Liver (tissue), 3 donors: Measurements from ENCODE around the gene RAB31.
"Not testable (repeated sequence)": the region's sequence is repeated elsewhere in the genome, so short reads cannot be mapped to it uniquely, and the experiment has no call there.

ENCODE experiments used
- JUND ChIP-seq, 2 donors: IDR thresholded peaks; 2 replicates each; pipeline ENCODE4 v1.6.1; 2016; ENCODE audit warnings: antibody characterized with exemption in 2 of 2
- NR2F2 ChIP-seq: IDR thresholded peaks from 2 replicates; pipeline ENCODE4 v1.6.1; 2016; ENCODE audit warnings: antibody characterized with exemption
- RAD21 ChIP-seq, 2 donors: IDR thresholded peaks; 2 replicates each; pipeline ENCODE4 v1.6.1; 2016; ENCODE audit warnings: antibody characterized with exemption in 2 of 2, mild to moderate bottlenecking in 2 of 2
- YY1 ChIP-seq: IDR thresholded peaks from 2 replicates; pipeline ENCODE4 v1.6.1; 2016; ENCODE audit warnings: antibody characterized with exemption, mild to moderate bottlenecking
- TF ChIP-seq, protein P1 (sequence below): fragments of 150-350 bp; IDR thresholded peaks from 2 replicates; pipeline ENCODE4 v1.5.1; 2017; ENCODE audit warnings: improper control_type of control experiment, low read depth, low read length; ENCODE audit not compliant: missing input control
- TF ChIP-seq, protein P2 (sequence below): IDR thresholded peaks from 2 replicates; pipeline ENCODE4 v1.6.1; 2016; ENCODE audit warnings: antibody characterized with exemption
- TF ChIP-seq, protein P3 (sequence below): IDR thresholded peaks from 2 replicates; pipeline ENCODE4 v1.6.1; 2016; ENCODE audit warnings: antibody characterized with exemption
- donor health status: healthy.
- donor health status: healthy.

DNA sequence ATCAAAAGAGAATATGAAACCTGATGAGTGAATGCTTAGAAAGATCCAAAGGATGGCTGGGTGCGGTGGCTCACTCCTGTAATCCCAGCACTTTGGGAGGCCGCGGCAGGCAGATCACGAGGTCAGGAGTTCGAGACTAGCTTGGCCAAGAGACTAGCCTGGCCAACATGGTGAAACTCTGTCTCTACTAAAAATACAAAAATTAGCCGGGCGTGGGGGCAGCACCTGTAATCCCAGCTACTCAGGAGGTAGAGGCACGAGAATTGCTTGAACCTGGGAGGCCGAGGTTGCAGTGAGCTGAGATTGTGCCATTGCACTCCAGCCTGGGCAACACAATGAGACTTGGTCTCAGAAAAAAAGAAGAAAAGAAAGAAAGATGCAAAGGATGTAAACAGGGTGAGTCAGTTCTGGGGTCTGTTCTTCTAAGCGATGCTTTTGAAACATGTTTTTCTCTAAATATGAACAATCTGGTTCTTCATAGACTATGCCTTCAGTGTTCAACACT is 189.7 kb downstream of the RAB31 start:
- TF ChIP-seq, protein P1, sequence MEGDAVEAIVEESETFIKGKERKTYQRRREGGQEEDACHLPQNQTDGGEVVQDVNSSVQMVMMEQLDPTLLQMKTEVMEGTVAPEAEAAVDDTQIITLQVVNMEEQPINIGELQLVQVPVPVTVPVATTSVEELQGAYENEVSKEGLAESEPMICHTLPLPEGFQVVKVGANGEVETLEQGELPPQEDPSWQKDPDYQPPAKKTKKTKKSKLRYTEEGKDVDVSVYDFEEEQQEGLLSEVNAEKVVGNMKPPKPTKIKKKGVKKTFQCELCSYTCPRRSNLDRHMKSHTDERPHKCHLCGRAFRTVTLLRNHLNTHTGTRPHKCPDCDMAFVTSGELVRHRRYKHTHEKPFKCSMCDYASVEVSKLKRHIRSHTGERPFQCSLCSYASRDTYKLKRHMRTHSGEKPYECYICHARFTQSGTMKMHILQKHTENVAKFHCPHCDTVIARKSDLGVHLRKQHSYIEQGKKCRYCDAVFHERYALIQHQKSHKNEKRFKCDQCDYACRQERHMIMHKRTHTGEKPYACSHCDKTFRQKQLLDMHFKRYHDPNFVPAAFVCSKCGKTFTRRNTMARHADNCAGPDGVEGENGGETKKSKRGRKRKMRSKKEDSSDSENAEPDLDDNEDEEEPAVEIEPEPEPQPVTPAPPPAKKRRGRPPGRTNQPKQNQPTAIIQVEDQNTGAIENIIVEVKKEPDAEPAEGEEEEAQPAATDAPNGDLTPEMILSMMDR = not testable (repeated sequence)
- TF ChIP-seq, protein P2, sequence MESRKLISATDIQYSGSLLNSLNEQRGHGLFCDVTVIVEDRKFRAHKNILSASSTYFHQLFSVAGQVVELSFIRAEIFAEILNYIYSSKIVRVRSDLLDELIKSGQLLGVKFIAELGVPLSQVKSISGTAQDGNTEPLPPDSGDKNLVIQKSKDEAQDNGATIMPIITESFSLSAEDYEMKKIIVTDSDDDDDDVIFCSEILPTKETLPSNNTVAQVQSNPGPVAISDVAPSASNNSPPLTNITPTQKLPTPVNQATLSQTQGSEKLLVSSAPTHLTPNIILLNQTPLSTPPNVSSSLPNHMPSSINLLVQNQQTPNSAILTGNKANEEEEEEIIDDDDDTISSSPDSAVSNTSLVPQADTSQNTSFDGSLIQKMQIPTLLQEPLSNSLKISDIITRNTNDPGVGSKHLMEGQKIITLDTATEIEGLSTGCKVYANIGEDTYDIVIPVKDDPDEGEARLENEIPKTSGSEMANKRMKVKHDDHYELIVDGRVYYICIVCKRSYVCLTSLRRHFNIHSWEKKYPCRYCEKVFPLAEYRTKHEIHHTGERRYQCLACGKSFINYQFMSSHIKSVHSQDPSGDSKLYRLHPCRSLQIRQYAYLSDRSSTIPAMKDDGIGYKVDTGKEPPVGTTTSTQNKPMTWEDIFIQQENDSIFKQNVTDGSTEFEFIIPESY = not testable (repeated sequence)
- TF ChIP-seq, protein P3, sequence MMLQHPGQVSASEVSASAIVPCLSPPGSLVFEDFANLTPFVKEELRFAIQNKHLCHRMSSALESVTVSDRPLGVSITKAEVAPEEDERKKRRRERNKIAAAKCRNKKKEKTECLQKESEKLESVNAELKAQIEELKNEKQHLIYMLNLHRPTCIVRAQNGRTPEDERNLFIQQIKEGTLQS = not testable (repeated sequence)
- not testable (repeated sequence) for TF ChIP-seq JUND (IDR thresholded peaks at IDR 0.05); YY1; RAD21 (IDR thresholded peaks at IDR 0.05); NR2F2
